Loucy (cell line): ENCODE data around the gene CSNK1G1.

Source experiments
- EZH2phosphoT487 ChIP-seq: fragments of 200-600 bp; IDR thresholded peaks from 2 replicates; pipeline ENCODE4 v1.6.1; 2018; ENCODE audit warnings: antibody characterized with exemption, mild to moderate bottlenecking, moderate library complexity, borderline replicate concordance
- TF ChIP-seq, protein P1 (sequence below): fragments of 200-600 bp; sonication (generic); conservative IDR thresholded peaks from 2 replicates; pipeline ENCODE4 v1.5.1; 2014; ENCODE audit warnings: mild to moderate bottlenecking, antibody characterized with exemption, low read length

DNA sequence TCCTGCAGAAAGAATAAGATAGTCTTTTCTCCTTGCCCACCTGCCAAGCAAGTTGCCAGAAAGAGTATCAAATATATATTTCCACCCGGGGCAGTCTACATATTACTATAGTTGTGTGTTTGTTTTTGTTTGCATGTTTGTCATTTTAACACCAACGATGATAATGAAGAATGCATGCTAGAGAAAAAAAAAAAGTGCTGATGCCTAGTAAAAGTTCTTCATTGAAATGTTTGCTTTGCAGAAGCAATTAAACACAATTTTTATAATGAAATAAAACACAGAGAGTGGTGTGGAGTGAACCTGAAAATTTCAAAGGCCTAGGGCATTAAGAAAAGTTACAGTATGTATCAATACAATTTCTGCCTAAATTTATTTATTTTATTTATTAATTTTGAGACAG lies 27.8 kb upstream of the CSNK1G1 start:
- TF ChIP-seq, protein P1, sequence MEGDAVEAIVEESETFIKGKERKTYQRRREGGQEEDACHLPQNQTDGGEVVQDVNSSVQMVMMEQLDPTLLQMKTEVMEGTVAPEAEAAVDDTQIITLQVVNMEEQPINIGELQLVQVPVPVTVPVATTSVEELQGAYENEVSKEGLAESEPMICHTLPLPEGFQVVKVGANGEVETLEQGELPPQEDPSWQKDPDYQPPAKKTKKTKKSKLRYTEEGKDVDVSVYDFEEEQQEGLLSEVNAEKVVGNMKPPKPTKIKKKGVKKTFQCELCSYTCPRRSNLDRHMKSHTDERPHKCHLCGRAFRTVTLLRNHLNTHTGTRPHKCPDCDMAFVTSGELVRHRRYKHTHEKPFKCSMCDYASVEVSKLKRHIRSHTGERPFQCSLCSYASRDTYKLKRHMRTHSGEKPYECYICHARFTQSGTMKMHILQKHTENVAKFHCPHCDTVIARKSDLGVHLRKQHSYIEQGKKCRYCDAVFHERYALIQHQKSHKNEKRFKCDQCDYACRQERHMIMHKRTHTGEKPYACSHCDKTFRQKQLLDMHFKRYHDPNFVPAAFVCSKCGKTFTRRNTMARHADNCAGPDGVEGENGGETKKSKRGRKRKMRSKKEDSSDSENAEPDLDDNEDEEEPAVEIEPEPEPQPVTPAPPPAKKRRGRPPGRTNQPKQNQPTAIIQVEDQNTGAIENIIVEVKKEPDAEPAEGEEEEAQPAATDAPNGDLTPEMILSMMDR: no peak
- TF ChIP-seq EZH2phosphoT487: no peak
